NCI-H226 (cell line): ENCODE measurements around the gene GGTLC1.
"Not testable (repeated sequence)": the region's sequence is repeated elsewhere in the genome, so short reads cannot be mapped to it uniquely, and the experiment has no call there.

Source experiments
- DNase-seq: peaks from one replicate; pipeline ENCODE4 v3.0.0-alpha.2; 2015

GGTLC1 gene

DNA sequence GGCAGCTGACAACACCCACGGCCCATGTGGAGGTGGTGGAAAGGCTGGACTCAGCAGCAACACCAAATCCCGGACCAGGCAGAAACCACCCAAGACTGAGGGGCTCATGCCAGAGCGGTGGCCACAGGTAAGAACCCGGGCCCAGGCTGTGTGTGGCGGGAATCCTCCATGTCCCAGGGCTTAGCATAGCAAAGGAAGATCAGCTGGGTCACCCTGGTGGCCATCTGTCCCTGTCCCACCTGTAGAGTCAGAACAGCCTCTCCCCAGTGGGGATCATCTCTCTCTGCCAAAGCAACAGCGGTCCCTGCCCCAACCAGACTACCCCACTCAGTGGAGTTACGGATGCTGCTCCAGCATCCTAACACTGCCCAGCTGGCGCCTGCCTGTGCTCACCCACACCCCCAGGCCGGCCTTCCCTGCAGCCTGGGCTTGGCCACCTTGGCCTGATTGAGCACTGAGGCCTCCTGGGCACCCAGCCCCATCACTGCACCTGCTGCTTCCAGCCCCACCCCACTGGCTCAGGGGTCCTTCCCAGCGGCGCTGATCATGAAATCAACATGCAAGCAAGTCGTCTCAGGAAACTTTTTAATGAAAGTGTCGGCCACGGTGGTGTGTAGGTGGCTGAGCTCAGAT is 5.5 kb upstream of the GGTLC1 start:
- DNase-seq = not testable (repeated sequence)

DNA sequence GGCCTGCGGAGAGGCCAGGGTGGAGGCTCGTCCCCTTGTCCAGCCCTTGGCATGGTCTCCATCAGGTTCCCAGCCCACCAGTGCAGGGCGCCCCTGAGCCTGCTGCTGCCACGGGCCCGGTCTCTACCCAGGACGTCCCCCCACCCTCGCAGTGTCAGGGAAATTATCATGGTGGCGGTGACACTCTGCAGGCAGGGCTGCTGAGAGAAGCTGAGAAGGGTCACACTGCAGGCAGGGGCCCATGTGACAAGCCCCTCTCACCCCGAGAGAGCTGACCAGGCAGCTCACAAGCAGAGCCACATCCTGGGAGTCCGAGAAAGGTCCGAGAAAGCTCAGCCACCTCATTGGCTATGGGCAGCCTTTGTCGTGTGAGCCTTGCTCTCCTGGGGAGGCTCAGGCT is 4.9 kb upstream of the GGTLC1 start:
- not testable (repeated sequence) for DNase-seq

DNA sequence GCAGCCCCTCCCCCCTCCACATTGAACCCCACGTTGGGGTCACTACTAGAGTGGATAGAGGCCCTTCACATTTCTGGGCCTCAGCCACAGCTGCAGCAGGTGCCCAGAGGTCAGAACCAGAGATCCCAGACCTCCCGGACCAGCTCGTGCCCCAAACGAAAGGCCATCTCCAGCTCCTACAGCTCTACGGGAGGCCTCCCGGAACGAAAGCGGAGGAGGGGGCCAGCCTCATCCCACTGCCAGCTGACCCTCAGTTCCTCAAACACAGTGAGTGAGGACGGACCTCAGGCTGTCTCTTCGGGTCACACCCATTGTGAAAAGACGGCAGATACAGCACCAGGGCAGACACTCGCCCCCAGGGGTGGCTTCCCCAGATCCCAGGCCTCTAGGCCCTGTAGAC is 1.7 kb upstream of the GGTLC1 start:
- DNase-seq = not testable (repeated sequence)

DNA sequence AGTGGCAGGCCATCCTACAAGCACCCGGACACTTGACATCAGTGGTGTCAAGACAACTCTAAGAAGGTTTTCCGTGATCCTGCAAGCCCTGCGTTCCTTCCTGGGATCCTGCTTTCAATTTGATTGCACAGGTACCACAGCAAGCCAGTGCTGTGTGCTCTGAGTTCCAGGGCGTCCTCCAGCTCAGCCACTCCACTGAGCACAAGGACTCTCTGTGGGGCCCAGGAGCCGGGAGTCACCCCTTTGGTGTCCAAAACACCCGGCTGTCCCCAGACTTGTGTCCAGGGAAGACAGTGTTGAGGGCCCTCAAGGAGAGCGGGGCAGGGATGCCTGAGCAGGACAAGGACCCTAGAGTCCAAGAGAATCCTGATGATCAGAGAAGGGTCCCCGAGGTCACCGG is 387 bp upstream of the GGTLC1 start:
- not testable (repeated sequence) for DNase-seq

DNA sequence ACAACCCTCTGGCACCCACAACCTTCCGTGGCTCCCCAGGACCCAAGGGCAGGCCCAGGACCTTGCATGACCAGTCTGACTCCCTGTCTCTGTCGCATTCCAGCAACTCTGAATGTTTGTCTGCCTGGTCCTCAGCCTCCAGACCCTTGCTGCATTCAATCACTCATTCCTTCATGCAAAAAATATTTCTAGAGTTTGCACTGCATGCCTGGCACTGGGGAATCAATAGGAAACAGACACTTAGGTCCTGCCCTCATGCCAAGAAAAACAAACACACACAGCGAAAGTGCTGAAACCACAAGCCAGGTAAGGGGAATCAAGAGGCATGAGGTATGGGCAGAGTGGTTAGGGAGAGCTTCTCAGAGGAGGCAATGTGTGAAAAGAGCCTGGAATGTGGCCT is 1.9 kb downstream of the GGTLC1 start:
- not testable (repeated sequence) for DNase-seq

DNA sequence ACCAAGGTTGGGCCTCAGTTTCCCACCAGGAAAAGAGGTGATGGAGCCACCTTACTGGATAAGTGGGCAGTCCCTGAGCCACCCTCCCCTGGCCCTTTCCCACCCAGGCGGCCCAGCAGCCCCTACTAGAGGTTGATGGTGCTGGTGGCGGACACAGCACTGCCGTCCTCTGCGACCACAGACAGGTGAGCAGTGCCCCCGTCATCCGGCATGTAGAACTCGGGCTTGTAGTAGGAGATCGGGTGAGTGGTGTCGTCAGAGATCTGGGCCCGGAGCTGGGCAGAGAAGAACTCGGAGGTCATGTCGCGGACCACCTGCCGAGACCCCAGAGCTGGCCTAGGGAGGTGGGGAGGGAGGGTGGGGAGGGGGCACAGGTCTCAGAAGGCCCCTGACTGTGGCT is 2.3 kb downstream of the GGTLC1 start:
- DNase-seq = not testable (repeated sequence)

DNA sequence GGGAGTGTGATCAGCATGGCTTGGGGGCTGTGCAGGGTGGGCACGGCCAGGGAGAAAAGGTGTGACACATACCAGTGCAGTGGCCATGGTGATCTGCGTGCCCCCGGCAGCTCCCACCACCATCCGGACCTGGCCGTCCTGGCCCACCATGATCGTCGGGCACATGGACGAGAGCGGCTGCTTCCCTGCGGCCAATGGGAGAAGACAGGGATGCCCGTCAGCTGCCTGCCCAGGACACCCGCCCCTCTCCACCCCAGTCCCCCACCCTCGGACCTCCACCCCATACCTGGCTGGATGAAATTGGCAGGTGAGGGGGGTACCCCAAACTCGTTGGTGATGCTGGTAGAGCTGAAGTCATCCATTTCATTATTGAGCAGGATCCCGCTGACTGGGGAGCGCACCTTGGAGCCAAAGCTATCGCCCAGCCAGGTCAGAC is 2.8 kb downstream of the GGTLC1 start:
- DNase-seq = not testable (repeated sequence)

DNA sequence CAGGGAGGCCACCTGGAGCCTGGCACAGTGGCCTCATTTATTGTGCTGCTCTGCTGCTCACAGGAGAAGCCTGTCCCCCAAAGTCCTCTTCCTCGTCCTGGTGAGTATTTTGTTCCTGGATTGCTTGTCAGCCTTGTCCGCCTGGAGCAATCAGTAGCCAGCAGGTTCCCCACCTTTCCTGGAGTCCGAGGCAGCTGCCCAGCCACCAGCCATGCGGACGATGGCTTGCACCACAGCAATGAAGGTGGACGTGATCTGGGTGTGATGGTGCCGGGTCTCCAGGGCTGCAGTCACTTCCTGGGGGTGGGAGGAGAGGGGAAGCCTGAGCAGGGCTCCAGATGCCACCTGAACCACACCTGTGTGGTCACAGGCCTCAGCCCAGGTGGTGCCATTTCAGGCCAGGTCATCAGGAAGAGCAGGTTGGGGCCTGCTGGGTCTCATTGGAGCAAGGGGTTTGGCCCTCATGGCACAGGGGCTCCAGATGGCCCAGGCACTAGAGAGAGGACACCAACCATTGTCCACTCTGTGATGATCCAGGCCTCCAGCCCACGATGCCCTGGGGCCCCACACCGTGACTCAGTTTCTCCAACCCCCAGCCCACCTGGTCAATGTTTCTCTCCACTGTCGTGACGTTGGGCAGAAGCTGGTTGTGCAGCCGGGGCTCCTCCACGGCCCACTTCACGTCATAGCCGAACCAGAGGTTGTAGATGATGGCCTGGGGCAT is 3.4 kb downstream of the GGTLC1 start:
- DNase-seq = not testable (repeated sequence)

DNA sequence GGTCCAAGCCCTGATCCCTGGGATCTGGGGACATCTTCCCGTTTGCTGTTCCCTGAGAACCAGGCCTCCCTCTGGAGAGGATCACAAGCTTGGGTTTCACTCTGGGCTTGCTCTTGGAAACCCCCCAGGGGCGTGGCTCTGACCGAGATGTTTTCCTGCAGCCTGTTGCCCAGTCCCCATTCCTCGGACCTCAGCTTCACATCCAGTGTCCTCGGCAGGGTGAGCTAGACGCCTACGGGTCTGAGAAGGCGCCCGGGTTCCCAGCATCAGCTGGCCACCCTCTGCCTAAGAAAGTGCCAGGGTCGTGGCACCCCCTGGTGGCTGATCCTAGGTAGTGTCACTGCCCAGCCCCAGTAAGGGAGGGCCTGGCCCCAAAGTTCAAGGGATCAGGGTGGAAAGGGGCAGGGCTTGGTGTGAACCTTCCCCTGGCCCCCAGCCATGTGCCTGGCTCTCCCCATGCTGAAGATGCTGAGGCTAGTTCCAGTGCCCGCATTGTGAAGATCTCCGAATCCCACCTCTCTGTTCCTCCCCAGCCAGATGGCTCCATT is 4.0 kb downstream of the GGTLC1 start:
- not testable (repeated sequence) for DNase-seq

DNA sequence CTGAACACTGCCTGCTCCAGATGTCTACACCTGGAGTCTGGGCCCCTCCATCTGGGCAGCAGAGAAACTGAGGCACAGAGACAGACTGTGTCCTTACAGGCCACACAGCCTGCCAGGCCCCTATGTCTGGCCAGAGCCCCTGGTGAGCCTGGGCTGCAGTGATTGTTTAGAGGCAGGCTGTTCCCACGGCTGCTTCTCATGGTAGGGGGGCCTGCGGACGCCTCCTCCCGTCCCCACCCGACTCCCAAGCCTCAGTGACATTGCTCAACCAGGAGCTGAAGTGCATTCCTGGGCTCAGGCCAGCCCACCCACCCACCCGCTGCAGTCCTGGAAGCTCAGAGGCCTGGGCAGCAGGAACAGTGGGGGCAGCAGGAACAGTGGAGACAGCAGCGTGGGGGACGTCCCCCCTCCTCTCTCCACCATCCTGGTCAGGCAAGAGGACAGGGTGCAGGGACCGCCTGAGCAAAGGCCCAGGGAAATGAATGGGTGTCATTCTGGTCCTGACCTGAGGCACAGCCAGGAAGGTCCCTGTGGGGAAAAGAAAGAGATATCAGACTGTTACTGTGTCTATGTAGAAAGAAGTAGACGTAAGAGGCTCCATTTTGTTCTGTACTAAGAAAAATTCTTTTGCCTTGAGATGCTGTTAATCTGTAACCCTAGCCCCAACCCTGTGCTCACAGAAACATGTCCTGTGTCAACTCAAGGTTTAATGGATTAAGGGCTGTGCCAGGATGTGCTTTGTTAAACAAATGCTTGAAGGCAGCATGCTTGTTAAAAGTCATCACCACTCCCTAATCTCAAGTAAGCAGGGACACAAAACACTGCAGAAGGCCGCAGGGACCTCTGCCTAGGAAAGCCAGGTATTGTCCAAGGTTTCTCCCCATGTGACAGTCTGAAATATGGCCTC is 6.2 kb downstream of the GGTLC1 start:
- DNase-seq = not testable (repeated sequence)

DNA sequence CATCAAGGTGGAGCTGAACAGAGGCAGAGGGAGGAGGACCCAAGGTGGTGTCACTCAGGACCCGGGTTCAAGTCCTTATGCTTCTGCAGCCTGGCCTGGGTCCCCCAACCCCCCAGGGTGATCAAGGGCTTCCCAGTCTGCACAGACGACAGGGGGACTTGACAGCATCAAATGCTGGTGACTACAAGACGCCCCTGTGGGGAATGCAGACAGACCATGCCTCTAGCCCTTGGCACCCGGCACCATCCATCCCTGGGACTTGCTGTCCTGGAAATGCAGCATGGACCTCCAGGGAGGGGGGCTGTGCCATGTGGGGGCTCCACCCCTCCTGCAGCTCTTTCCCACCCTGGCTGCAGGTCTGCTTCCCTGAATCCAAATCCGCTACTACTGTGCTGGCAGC is 7.1 kb downstream of the GGTLC1 start:
- not testable (repeated sequence) for DNase-seq

DNA sequence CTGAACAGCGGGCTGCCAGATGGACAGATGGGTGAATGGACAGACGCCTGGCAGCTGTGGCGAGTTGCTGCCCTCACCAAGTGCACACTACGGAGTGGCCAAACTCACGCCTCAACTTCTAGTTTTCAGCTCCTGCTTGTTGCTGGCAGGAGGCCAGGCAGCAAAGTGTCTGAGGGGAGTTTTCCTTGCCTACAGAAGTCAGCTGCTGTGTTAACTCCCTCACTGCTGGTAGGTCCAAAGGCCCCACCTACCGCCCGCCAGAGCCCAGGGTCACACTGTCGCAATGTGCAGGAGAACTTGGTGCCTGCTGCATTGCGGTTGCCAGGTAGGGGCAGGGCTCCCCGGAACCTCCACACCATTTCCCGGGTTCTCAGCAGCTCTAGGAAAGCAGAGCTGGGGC is 7.6 kb downstream of the GGTLC1 start:
- not testable (repeated sequence) for DNase-seq

DNA sequence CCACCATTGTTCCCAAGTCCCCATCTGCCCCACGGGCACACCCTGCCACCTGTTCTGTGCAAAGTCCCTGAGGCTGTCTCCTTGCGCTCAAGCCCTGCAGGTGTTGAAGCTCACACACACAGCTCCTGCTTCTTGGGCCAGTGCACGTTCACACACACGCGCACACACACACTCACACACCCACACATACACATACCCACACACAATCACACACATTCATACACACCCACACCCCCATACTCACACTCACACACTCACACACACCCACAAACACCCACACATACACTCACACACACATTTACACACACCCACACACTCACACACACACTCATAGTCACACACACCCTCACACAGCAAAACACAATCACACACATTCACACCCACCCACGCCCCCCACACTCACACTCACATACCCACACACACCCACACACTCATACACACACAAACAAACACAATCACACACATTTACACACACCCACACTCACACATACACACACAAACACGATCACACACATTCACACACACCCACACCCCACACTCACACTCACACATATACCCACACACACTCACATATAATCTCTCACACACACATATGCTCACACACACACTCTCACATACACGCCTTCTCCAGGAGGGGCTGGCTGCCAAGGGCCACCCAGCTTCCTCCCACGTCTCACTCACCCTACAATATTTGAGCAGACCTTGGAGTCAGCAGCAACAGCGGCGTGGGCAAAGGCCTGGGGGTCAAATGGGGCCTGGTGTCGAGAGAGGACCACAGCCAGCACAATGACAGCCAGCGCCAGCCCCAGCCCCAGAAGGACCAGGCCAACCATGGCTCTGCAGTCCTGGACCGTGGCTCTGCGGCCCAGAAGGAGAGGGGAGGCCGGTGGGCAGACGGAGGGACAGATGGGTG is 8.4 kb downstream of the GGTLC1 start:
- DNase-seq = not testable (repeated sequence)

DNA sequence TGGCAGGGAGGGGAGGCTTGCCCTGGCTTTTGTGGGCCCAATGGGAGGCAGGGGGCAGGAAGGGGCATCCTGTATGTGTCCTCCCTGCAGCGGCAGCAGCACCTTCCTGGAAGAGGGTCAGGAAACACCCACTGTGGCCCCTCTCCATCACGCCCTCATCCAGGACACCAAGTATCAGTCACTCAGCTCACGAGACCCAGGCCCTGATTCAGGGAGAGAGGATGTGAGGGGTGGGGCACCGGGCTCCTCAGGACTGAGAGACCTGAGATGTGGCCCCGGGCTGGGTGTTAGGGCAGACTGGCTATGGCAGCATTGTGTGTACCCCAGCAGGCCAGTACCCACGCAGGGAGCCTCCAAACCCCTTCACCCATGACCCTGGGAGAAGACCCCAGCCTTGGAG is 9.2 kb downstream of the GGTLC1 start:
- not testable (repeated sequence) for DNase-seq

DNA sequence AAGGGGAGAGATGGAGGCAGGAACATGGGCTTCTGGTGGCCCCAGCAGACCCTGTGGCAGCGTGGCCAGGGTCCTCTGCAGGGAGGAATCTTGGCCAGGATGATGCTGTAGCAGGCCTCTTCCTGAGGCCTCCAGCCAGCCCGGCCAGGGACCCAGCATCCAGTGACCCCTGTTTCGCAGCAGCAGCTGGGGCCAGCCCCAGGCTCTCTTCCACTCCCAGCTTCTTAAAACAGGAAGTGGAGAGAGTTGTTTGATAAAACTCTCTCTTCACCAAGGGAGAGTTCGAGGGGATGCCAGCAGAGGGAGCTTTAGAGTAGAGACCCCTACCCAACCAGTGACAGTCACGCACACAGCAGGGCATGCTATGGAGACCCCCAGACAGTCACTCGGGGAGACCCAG is 10.1 kb downstream of the GGTLC1 start:
- DNase-seq = not testable (repeated sequence)

DNA sequence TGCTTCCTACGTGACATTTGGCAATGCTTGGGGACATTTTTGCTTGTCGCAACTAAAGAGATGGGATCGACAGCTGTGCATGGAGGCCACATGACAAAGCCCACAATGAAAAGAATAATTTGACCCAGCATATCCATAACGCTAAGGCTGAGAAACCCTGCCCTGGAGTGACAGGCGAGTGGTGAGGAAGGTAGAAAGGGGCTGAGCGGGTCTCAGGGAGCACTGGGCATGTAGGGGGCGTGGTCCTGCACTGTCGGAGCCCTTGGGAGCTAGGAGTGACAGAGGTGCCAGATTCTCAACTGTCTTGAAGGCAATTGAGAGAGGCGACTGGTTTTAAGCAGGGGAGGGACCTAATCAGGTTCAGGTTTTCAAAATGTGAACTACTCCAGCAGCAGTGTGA is 13.6 kb downstream of the GGTLC1 start:
- DNase-seq = no peak

DNA sequence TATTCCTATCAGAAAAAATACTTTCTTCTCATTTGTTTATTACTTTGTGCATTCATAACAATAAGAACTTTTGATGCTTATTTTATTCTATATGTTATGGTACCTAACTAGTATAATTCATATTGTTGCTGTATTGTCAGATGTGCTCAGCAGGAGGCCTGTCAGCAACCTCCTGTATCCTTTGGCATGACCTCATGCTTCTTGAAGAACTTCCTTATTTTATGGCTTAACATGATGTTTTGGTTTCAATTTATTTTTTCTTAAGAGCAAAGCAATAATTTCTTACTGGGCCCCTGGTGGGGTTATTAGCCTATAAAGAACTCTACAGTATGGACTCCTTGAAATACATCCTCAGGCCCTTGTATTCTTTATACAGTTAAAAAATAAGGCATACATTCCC is 17.3 kb downstream of the GGTLC1 start:
- no peak for DNase-seq

DNA sequence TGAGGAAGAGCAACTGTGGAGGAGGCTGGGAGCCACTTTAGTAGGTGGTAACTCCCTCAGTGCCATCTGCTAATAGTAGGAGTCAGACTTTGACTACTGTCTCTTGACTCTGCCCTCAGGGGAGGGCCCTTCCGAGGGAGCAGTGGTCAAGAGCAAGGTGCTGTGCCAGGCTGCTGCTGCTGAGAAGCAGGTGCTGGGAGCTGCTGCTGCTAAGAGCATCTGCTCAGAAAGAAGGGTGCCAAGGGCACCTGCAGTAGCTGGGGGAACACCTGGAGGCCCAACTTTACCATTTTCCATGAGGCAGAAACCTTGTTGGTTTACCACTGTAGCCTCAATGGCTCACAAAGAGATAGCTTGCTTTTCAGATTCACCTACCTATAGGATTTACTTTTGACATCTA is 18.5 kb downstream of the GGTLC1 start:
- no peak for DNase-seq

DNA sequence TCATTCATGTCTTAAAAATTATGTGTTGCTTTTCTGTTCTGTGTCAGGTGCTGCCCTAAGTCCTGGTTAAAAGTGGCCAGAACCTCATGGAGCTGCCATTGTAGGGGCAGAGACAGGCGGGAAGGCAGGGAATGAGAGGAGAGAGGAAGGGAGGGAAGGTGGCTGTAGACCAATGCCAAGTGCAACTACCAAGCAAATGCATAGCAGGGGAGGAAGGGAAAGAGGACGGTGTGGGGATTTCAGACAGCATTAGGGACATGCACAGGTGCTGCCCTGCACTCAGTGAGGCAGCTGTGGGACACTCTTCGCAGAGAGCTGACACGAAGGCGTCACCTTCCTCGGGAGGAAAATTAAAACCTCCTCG is 21.0 kb downstream of the GGTLC1 start:
- no peak for DNase-seq

DNA sequence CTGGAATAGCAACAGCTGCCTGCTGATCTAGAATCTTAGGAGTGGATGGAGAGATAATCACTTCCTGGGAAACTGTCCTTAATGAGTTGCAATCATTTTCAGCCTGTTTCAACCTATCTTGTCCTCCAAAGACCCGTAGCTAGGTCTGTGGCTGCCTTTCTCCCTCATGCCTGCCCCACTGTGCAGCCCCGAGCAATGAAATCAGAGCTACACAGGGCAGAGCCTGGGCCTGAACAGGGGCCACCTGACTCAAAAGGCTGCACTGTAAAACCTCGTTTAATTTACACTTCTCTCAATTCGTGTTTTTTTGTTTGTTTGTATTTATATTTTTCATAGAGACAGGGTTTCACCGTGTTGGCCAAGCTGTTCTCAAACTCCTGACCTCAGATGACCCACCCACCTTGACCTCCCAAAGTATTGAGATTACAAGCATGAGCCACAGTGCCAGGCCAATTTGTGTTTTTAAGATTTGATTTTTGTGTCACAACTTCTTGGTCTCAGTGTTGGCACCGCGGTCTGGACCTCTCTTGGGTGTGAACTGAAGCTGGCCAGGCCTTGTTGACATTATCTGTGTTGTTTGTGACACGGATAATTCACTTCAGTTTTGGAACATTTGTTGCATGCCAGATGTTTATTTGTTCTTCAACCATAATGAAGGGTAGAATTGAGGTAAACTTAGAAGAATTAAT is 21.5 kb downstream of the GGTLC1 start:
- no peak for DNase-seq

DNA sequence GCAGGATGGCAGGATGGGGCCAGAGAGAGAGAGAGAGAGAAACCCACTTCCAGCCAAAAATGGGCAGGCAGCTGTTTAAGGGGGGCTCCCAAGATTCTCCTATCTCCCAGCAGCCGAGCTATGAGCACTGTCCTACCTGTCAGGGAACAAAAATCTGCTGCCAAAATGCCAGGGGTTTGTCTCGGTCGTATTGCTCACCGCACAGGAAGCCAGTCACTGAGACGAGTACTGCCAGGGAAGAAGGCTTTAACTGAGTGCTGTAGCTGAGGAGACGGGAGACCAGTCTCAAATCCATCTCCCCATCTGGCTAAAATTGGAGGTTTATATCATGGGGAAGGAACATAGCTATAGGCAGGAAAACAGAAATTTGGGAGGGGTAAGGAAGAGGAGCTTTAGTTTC is 22.3 kb downstream of the GGTLC1 start:
- no peak for DNase-seq

DNA sequence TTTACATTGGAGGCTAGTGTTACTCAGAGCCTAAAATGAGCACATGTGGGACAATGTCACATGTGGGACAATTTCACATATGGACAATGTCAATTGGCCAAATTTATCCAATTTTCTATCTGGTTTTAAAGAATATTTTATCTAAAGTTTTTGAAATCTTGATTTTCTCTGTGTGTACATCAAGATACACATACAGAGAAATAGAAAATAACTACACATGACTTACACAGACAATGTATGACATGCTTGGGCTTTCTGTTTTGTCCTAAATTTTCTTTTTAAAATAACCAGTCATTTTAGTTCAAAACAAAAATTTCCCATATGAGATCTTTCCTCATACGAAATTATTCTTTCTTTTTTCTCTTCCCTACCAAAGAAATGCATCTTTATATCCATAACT is 24.6 kb downstream of the GGTLC1 start:
- DNase-seq = no peak
